ES-I3 (cell line): ENCODE data around the gene SNRPA.
"Not testable (repeated sequence)": the region's sequence is repeated elsewhere in the genome, so short reads cannot be mapped to it uniquely, and the experiment has no call there.

Experiments used
- H3K36me3 ChIP-seq: 2 replicates; pipeline ENCODE4 v1.6.1; 2013; ENCODE audit warnings: mild to moderate bottlenecking, low read length, control low read depth, moderate library complexity; ENCODE audit not compliant: insufficient read depth
- H3K4me1 ChIP-seq: 2 replicates; pipeline ENCODE4 v1.6.1; 2013; ENCODE audit warnings: mild to moderate bottlenecking, control low read depth, low read length; ENCODE audit not compliant: insufficient read depth
- H3K9ac ChIP-seq: 2 replicates; pipeline ENCODE4 v1.6.1; 2013; ENCODE audit warnings: low read depth, mild to moderate bottlenecking, low read length, moderate library complexity
- H3K9me3 ChIP-seq: 2 replicates; pipeline ENCODE4 v1.6.1; 2013; ENCODE audit warnings: mild to moderate bottlenecking, low read length, moderate library complexity; ENCODE audit not compliant: control insufficient read depth, insufficient read depth

Gene SNRPA

DNA sequence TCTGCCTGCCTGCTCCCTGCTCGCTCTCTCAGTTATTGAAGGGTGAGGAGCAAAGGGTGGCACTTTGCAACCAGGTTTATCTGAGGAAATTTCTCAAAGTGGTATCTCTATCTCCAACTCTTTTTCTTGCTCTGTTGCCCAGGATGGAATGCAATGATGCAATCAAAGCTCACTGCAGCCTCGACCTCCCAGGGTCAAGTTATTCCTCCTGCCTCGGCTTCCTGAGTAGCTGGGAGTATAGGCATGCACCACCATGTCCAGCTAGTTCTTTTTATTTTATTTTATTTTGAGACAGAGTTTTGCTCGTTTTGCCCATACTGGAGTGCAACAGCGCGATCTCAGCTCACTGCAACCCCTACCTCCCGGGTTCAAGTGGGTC is 5.6 kb upstream of the SNRPA start:
- Histone ChIP-seq H3K9ac (peak overlapping the region; percentile 9; the same call in 1 of the 2 replicates), H3K4me1 (peaks cover 8% of the 10 kb centered on the region), H3K9me3 (no peaks in the 10 kb centered on the region), H3K36me3 (no peaks in the 10 kb centered on the region; the same call in 1 of the 2 replicates)

DNA sequence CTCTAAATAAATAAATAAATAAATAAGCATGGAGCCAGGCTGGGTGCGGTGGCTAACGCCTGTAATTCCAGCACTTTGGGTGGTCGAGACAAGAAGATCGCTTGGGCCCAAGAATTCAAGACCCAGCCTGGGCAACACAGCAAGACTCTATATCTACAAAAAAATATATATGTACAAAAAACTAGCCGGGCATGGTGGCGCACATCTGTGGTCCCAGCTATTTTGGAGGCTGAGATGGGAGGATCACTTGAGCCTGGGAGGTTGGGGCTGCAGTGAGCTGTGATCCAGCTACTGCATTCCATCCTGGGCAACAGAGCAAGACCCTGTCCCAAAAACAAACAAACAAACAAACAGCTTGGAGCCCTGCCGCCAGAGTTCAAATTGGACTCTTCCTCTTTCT is 3.5 kb upstream of the SNRPA start:
- no peaks in the 10 kb centered on the region for H3K9me3 ChIP-seq
- no peak overlapping the region for H3K9ac ChIP-seq
- no peaks in the 10 kb centered on the region for H3K36me3 ChIP-seq
- H3K4me1 ChIP-seq = peaks cover 8% of the 10 kb centered on the region

DNA sequence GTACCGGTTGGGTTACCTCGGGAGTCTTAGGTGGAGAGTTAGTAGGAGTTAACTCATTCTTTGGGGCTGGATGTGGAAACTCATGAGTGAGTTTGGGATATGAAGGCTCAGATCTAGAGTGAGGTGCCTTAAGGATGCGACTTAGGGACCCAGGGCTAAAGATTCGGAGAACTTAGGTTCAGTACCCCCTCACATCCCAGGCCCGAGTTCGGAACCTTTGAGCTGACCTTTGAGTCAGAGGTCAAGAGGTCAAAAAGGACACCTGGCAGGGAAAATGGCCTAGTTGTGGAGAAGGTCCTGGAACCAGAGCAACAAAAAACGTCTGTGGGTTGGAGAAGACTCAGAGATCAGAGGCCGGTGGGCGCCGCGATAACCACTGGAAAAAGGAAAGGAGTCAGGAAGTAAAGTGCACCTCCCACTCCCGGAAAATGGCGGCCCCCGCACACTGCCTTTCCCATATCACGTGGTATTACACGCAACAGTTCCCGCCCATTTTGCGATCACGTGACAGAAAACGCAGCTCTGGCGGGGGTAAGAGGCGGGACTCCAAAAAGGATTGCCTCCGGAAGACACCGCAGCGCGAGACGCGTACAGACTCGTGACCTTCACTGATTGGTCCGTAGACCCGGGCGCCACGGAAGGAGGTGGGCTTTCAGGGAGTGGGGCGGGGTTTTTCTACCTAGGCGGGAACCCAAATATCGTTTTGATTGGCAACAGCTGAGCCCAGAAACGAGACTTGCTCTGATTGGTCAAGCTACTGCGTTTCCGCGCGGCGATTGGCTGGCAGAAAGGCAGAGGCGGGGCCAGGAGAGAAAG is 737 bp upstream of the SNRPA start, which contains the start of gene ACTMAP:
Gene ACTMAP, minus strand, starts transcription at position 420 of the 816 bp plus-strand sequence. CDS start 674 bp downstream, outside the sequence.
- peaks cover 4% of the 10 kb centered on the region for H3K4me1 ChIP-seq
- peak within 1 kb of the TSS; percentile 94 for H3K9ac ChIP-seq
- no peaks in the 10 kb centered on the region for H3K36me3 ChIP-seq
- H3K9me3 ChIP-seq = no peaks in the 10 kb centered on the region

DNA sequence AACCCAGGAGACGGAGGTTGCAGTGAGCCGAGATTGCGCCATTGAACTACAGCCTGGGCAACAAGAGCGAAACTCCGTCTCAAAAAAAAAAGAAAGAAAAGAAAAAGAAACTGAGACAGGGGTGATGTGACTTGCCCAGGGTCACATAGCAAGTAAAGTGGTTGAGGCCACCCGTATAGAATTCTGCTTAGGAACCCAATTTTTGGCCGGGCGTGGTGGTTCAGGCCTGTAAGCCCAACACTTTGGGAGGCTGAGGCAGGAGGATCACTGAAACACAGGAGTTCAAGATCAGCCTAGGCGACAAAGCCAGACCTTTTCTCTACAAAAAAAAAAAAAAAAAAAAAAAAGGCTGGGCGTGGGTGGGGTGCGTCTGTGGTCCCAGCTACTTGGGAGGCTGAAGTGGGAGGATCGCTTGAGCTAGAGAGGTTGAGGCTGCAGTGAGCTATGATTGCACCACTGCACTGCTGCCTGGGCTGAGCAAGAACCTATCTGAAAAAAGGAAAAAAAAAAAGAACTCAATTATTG is 1.3 kb downstream of the SNRPA start:
- Histone ChIP-seq H3K9me3 (no peaks in the 10 kb centered on the region), H3K9ac (peak overlapping the region; percentile 94; the same call in 1 of the 2 replicates), H3K4me1 (no peaks in the 10 kb centered on the region), H3K36me3 (peaks cover 19% of the 10 kb centered on the region)

DNA sequence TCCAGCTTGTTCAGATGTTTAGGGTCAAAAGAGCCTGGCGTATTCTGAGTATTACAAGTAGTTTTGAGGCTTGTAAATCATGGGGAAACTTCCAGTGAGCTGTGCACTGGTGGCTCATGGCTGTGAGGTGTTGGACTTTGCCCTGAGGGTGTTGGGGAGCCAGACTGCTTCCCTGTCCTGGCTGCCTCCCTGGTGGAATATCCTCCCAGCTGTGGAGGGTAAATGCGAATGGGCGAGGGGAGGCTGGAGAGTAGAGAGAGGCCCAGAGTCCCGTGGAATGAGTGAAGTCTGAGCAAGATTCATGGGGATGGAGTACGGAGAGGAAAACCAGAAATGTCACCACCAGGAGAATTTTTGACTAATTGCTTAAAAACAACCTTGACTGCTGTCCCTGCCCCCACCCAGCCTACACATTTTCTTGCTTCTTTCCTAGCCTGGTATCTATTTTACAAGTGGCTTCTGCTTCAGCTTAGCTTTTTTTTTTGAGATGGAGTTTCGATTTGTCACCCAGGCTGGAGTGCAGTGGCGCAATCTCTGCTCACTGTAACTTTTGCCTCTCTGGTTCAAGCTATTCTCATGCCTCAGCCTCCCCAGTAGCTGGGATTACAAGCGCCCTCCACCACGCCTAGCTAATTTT is 3.7 kb downstream of the SNRPA start:
- no peaks in the 10 kb centered on the region for H3K4me1 ChIP-seq
- no peaks in the 10 kb centered on the region for H3K9me3 ChIP-seq
- no peak overlapping the region for H3K9ac ChIP-seq
- H3K36me3 ChIP-seq = peaks cover 36% of the 10 kb centered on the region

DNA sequence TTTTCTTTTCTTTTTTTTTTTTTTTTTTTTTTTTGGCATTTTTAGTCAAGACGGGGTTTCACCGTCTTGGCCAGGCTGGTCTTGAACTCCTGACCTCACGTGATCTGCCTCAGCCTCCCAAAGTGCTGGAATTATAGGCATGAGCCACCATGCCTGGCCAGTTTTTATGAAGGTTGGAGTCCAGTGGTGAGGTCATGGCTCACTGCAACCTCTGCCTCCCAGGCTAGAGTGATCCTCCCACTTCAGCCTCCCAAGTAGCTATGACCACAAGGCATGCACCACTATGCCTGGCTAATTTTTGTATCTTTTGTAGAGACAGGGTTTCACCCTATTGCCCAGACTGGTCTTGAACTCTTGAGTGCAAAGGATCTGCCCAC is 4.2 kb downstream of the SNRPA start:
- Histone ChIP-seq H3K36me3 (peaks cover 39% of the 10 kb centered on the region), H3K9ac (no peak overlapping the region), H3K9me3 (no peaks in the 10 kb centered on the region), H3K4me1 (no peaks in the 10 kb centered on the region)

DNA sequence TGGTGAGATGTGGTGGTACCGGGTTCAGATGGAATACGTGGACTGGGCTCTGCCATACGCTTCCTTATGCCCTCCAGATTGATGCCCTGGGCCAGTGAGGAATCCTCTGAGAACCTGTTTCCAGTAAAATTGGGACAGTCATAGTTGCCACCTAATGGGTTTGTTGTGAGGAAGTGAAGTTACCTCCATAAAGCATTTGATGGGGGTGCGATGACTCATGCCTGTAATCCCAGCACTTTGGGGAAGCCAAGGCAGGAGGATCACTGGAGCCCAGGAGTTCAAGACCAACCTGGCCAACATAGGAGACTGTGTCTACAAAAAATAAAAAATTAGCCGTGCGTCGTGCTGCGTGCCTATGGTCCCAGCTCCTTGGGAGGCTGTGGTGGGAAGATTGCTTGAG is 4.8 kb downstream of the SNRPA start:
- Histone ChIP-seq H3K9me3 (no peaks in the 10 kb centered on the region), H3K9ac (no peak overlapping the region), H3K4me1 (no peaks in the 10 kb centered on the region), H3K36me3 (peaks cover 44% of the 10 kb centered on the region)

DNA sequence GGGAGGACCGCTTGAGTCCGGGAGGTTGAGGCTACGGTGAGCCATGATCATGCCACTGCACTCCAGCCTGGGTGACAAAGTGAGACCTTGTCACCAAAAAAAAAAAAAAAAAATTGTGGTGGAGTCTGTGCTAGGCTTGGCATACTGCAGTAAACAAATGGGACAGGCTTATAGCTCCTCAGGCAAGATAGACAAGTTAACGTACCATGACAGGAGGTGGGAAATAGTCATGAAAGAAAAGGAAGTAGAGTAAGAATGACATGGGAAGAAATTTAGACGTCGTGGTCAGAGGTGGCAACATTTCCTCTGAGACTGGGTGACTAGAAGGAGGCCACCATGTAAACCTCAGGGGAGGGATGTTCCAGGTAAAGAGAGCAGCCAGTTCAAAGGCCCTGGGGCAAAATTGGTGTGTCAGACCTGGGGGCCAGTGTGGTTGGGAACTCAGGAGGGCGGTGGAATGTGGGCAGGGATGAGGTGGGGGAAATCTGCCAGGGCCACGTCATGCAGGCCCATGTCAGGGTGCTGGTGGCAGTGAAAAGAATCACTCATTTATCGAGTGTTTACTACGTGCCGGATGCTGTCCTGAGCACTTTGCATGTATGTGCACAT is 5.6 kb downstream of the SNRPA start:
- Histone ChIP-seq H3K9ac (no peak overlapping the region), H3K4me1 (no peaks in the 10 kb centered on the region), H3K9me3 (no peaks in the 10 kb centered on the region), H3K36me3 (peaks cover 47% of the 10 kb centered on the region)

DNA sequence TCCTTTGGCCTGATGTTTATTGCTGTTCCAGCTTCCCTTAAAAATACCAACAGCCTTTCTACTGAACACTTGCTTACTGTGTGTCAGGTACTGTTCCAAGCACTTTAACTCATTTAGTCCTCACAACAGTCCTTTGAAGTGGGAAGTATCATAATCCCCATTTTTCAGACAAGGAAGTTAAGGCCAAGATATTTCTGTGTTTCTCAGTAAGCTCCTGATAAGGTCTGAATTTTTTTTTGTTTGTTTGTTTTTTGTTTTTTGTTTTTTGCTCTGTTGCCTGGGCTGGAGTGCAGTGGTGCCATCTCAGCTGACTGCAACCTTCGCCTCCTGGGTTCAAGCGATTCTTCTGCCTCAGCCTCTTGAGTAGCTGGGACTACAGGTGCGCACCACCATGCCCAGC is 7.5 kb downstream of the SNRPA start:
- no peak overlapping the region for H3K9ac ChIP-seq
- H3K36me3 ChIP-seq = peaks cover 61% of the 10 kb centered on the region
- H3K9me3 ChIP-seq = no peaks in the 10 kb centered on the region
- H3K4me1 ChIP-seq = no peaks in the 10 kb centered on the region

DNA sequence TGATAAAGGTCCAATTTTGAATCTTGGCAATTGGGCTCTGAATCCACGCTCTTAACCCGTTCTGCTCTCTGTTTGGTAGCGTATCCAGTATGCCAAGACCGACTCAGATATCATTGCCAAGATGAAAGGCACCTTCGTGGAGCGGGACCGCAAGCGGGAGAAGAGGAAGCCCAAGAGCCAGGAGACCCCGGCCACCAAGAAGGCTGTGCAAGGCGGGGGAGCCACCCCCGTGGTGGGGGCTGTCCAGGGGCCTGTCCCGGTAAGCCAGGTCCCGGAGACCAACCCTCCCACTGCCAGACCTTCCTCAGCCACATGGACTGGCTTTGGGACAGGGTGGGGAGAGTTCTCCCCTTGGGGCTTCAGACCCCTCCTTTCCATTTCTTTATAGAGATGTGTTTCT is 8.3 kb downstream of the SNRPA start:
- peaks cover 69% of the 10 kb centered on the region for H3K36me3 ChIP-seq
- H3K9me3 ChIP-seq = no peaks in the 10 kb centered on the region
- H3K4me1 ChIP-seq = no peaks in the 10 kb centered on the region
- H3K9ac ChIP-seq = no peak overlapping the region

DNA sequence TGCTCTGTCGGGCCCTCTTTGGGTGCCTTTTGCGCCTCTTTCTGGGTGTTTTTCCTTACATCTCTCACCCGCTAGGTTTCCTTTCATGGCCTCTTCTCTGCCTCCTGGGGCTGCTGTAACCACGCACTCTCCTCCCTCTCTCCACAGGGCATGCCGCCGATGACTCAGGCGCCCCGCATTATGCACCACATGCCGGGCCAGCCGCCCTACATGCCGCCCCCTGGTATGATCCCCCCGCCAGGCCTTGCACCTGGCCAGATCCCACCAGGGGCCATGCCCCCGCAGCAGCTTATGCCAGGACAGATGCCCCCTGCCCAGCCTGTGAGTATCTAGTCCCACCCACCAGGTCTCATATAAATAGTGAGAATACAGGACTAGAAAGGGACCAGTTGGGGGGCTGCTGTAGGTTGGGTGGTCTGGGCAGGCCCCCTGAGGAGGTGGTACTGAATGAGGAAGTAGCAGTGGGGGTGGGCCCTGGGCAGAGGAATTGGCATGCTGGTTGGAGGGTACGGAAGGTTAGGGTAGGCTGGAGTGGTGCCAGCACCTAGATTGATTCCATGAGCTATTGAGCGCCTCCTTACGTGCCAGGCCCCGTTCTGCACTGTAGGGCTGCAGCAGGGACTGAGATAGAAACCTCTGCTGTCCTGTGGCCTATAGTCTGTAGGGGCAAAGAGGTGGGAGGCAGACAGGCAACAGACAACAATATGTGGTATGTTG is 11.9 kb downstream of the SNRPA start:
- Histone ChIP-seq H3K36me3 (peaks cover 63% of the 10 kb centered on the region), H3K9ac (no peak overlapping the region), H3K4me1 (no peaks in the 10 kb centered on the region), H3K9me3 (no peaks in the 10 kb centered on the region)

DNA sequence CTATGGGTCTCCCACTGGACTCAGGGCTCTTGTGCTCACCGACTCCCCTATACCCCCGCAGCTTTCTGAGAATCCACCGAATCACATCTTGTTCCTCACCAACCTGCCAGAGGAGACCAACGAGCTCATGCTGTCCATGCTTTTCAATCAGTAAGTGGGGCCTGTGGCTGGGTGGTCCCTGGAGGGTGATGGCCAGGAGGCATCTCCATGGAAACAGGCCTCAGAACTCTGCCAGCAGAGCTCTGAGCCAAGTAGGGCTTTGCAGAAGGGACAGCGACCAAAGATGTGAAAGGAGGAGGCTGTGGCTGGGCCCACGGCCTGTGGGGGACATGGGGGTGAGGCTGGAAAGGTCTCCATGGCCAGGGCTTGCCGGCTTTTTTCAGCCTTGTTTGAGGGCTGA is 12.5 kb downstream of the SNRPA start:
- Histone ChIP-seq H3K36me3 (peaks cover 57% of the 10 kb centered on the region), H3K9me3 (no peaks in the 10 kb centered on the region), H3K4me1 (no peaks in the 10 kb centered on the region)

DNA sequence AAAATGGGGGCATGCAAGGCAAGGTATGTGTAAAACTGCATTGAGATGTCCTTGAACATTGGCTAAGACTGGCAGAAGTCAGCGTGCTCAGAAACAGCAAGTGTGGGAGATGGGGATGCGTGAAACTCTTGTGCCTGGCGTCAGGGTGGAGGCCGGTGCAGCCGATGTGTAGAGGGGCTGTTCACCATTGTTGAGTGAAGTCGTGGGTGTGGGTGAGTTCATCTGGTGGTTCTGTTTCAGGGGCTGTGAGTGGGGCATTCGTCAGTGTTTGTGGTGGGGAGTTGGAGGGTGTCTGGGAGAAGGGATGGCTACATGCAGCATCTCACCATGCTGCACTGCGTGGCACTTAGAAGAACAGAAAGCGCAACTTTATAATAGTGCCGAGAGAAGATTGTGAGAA is 13.0 kb downstream of the SNRPA start:
- H3K9ac ChIP-seq = no peak overlapping the region
- H3K9me3 ChIP-seq = no peaks in the 10 kb centered on the region
- peaks cover 56% of the 10 kb centered on the region for H3K36me3 ChIP-seq
- no peaks in the 10 kb centered on the region for H3K4me1 ChIP-seq

More for the DNA sequence above, 12.5 kb downstream of the SNRPA start:
- no peak overlapping the region for H3K9ac ChIP-seq

DNA sequence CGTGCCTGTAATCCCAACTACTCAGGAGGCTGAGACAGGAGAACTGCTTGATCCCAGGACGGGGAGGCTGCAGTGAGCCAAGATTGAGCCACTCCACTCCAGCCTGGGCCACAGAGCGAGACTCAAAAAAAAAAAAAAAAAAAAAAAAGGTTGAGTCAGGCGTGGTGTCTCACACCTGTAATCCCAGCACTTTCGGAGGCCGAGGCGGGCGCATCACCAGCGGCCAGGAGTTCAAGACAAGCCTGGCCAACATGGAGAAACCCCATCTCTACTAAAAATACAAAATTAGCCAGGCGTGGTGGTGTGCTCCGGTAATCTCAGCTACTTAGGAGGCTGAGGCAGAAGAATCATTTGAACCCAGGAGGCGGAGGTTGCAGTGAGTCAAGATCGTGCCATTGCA is 15.4 kb downstream of the SNRPA start:
- H3K36me3 ChIP-seq = peaks cover 39% of the 10 kb centered on the region
- H3K4me1 ChIP-seq, H3K9me3 ChIP-seq, H3K9ac ChIP-seq: not testable (repeated sequence)
